Psoas muscle (tissue), 8 donors: ENCODE measurements around the gene TCF12. TPM values are rescaled to one million over a fixed set of nuclear protein-coding genes. Genes with fewer than 3 reads are reported as not detected.

Experiments used
- ATAC-seq, 4 donors: fragments of 200-7000 bp; cut with Tn5 transposase; one replicate each; pipeline ENCODE4 v1.9.1; 2020; ENCODE audit warnings: moderate library complexity in 3 of 4, mild to moderate bottlenecking in 2 of 4
- DNase-seq, 2 donors: peaks; one replicate each; pipeline ENCODE4 v3.0.0-alpha.2; 2020
- H3K27ac ChIP-seq: fragments of 200-600 bp; one replicate; pipeline ENCODE4 v1.8.0; 2022
- H3K27me3 ChIP-seq, 3 donors: fragments of 200-600 bp in 1 of 3; one replicate each; pipeline versions ENCODE4 v1.6.1 to v1.8.0; 2013 to 2022; ENCODE audit warnings: low read length in 2 of 3, mild to moderate bottlenecking in 2 of 3, moderate library complexity in 1 of 3; ENCODE audit not compliant: insufficient read depth in 3 of 3
- H3K36me3 ChIP-seq, 2 donors: fragments of 200-600 bp in 1 of 2; one replicate each; pipeline versions ENCODE4 v1.6.1 to v1.8.0; 2013 to 2022; ENCODE audit warnings: low read depth in 1 of 2, mild to moderate bottlenecking in 1 of 2, moderate library complexity in 1 of 2; ENCODE audit not compliant: insufficient read depth in 1 of 2
- H3K4me1 ChIP-seq: fragments of 200-600 bp; one replicate; pipeline ENCODE4 v1.8.0; 2022
- H3K4me3 ChIP-seq: fragments of 200-600 bp; one replicate; pipeline ENCODE4 v1.8.0; 2022; ENCODE audit warnings: mild to moderate bottlenecking
- H3K9me3 ChIP-seq: fragments of 200-600 bp; one replicate; pipeline ENCODE4 v1.8.0; 2022
- CTCF ChIP-seq: fragments of 200-600 bp; IDR thresholded peaks from one replicate; pipeline ENCODE4 v1.8.0; 2022; ENCODE audit warnings: antibody characterized with exemption
- WGBS, 3 donors: extraction: QIAGEN DNeasy Blood & Tissue Kit; methylation state at CpG; one replicate each; pipeline versions ENCODE4 v1.1.6 to v1.1.7; 2013; 5-methylcytosine and 5-hydroxymethylcytosine counted together
- intact Hi-C, 2 donors: fragments of 100-400 bp; cut with DNase I; formaldehyde crosslinking; loops; one replicate each; pipeline versions ENCODE4 v1.11.0 to v1.14.2; 2022
- polyA plus RNA-seq, 3 donors: library from polyadenylated mRNA; stranded (reverse); fragments of 200-250 nt; gene quantifications; one replicate each; pipeline ENCODE4 v1.2.3, GENCODE V29; 2013
- total RNA-seq, 4 donors: library from RNA; stranded (reverse); fragmentation: NEBNext Ultra II Directional in 2 of 4; extraction: Animal tissue kit (Norgen Biotek cat#: 25700) in 2 of 4; gene quantifications; one replicate each; pipeline versions ENCODE4 v1.2.1 to v1.2.4, GENCODE V29; 2021 to 2023
- donor health status: healthy with polysubstance abuse.
- donor health status: DM: no; HTN: no; CAD: no; lungs with moderate emphysema.
- donor health status: Bipolar disorder and iron deficiency.
- donor health status: healthy.
- donor health status: DM: yes; HTN: yes; CAD: no.
- donor health status: DM: no; HTN: no; CAD: no.
- donor health status: DM: no; HTN: no; CAD: no.
- donor health status: DM: yes; HTN: yes; CAD: no.

TCF12 gene
- total and polyA plus RNA-seq, 7 donors: 10.5 to 53.1 (median 30.5) TPM

GRCh38 chr15:57190208-57190607, 271.8 kb downstream of the TCF12 start:
- H3K27ac ChIP-seq: no peak overlapping the region
- intact Hi-C loops: no loop called here
- no peak for TF ChIP-seq CTCF
- 90 to 100% (median 100%) methylated on average over 1 of the region's 1 CpG for WGBS, 3 donors
- ATAC-seq: no peak
- no peak overlapping the region for H3K4me3 ChIP-seq
- no peaks in the 10 kb centered on the region for H3K9me3 ChIP-seq
- peaks cover 0 to 29% of the 10 kb centered on the region in 2 donors for H3K36me3 ChIP-seq
- DNase-seq: no peak
- H3K27me3 ChIP-seq: no peaks in the 10 kb centered on the region
- no peaks in the 10 kb centered on the region for H3K4me1 ChIP-seq

GRCh38 chr15:57193161-57193560, 274.7 kb downstream of the TCF12 start:
- H3K4me1 ChIP-seq: no peaks in the 10 kb centered on the region
- 73 to 80% (median 73%) methylated on average over 2 of the region's 2 CpGs for WGBS, 3 donors
- no peak overlapping the region for H3K27ac ChIP-seq
- intact Hi-C loops: no loop called here
- no peak for TF ChIP-seq CTCF
- no peak overlapping the region for H3K4me3 ChIP-seq
- no peak for DNase-seq
- H3K9me3 ChIP-seq: no peaks in the 10 kb centered on the region
- H3K36me3 ChIP-seq: peaks cover 0 to 36% of the 10 kb centered on the region in 2 donors
- ATAC-seq: no peak
- H3K27me3 ChIP-seq: no peaks in the 10 kb centered on the region

GRCh38 chr15:57195326-57195725, 276.9 kb downstream of the TCF12 start:
- WGBS, 3 donors: 90 to 95% (median 91%) methylated on average over 1 of the region's 1 CpG
- no peak for ATAC-seq

GRCh38 chr15:57196865-57197264, 278.4 kb downstream of the TCF12 start:
- no peak overlapping the region for H3K27ac ChIP-seq
- no peaks in the 10 kb centered on the region for H3K4me1 ChIP-seq
- intact Hi-C loops: loop anchor here in 1 of 2 donors (5.0 kb wide), 1 partner anchor 35 kb away; no protein-coding TSS in a partner anchor
- no peak for TF ChIP-seq CTCF
- DNase-seq: no peak
- no peak overlapping the region for H3K4me3 ChIP-seq
- H3K9me3 ChIP-seq: no peaks in the 10 kb centered on the region
- 91 to 100% (median 100%) methylated on average over 1 of the region's 1 CpG for WGBS, 3 donors
- no peaks in the 10 kb centered on the region for H3K27me3 ChIP-seq
- ATAC-seq: peak in 1 of 4 donors; percentile 46
- H3K36me3 ChIP-seq: peaks cover 0 to 40% of the 10 kb centered on the region in 2 donors

More at GRCh38 chr15:57195326-57195725, 276.9 kb downstream of the TCF12 start:
- intact Hi-C loops: loop anchor here in 1 of 2 donors (5.0 kb wide), 1 partner anchor 33 kb away; no protein-coding TSS in a partner anchor
- Histone ChIP-seq H3K4me1 (no peaks in the 10 kb centered on the region), H3K4me3 (no peak overlapping the region), H3K27me3 (no peaks in the 10 kb centered on the region), H3K9me3 (no peaks in the 10 kb centered on the region), H3K36me3 (peaks cover 0 to 41% of the 10 kb centered on the region in 2 donors), H3K27ac (no peak overlapping the region)
- DNase-seq: no peak
- TF ChIP-seq CTCF: no peak

GRCh38 chr15:57198131-57198530, 279.7 kb downstream of the TCF12 start:
- peaks cover 0 to 27% of the 10 kb centered on the region in 2 donors for H3K36me3 ChIP-seq
- H3K4me1 ChIP-seq: no peaks in the 10 kb centered on the region
- H3K27ac ChIP-seq: no peak overlapping the region
- ATAC-seq: no peak
- H3K27me3 ChIP-seq: no peaks in the 10 kb centered on the region
- no peak for DNase-seq
- no peak for TF ChIP-seq CTCF
- intact Hi-C loops: loop anchor here in 1 of 2 donors (5.0 kb wide), 1 partner anchor 36 kb away; no protein-coding TSS in a partner anchor
- no peak overlapping the region for H3K4me3 ChIP-seq
- H3K9me3 ChIP-seq: no peaks in the 10 kb centered on the region
- WGBS, 3 donors: 66 to 81% (median 66%) methylated on average over 2 of the region's 2 CpGs
